GM19372 (cell line): ENCODE results near the gene ANXA1.

ENCODE experiments used
- ATAC-seq: cut with Tn5 transposase; IDR thresholded peaks from one replicate; pipeline ENCODE4 v1.9.1; 2021; ENCODE audit warnings: mild to moderate bottlenecking, low read depth, moderate library complexity; ENCODE audit not compliant: unreplicated experiment

ANXA1 gene

GRCh38 chr9:73200694-73201452 lies 49.2 kb downstream of the ANXA1 start:
- no peak for ATAC-seq

- no peak for ATAC-seq
These were observed 51.3 kb downstream of the ANXA1 start for GRCh38 chr9:73202980-73203379.

- no peak for ATAC-seq
These were observed 53.3 kb downstream of the ANXA1 start for GRCh38 chr9:73204936-73205335.

GRCh38 chr9:73206851-73207250 lies 55.2 kb downstream of the ANXA1 start:
- ATAC-seq: no peak

GRCh38 chr9:73210886-73211666 lies 59.4 kb downstream of the ANXA1 start:
- no peak for ATAC-seq

GRCh38 chr9:73213300-73213699 lies 61.6 kb downstream of the ANXA1 start:
- no peak for ATAC-seq

GRCh38 chr9:73215249-73215648 lies 63.6 kb downstream of the ANXA1 start:
- no peak for ATAC-seq

GRCh38 chr9:73216100-73216499 lies 64.4 kb downstream of the ANXA1 start:
- no peak for ATAC-seq
